Measurements from ENCODE around the gene CLIC5. TPM values are rescaled to one million over a fixed set of nuclear protein-coding genes. Genes with fewer than 3 reads are reported as not detected.
A peak's percentile ranks its signal among the peaks of the same experiment; 100 is the strongest.
"Not testable (repeated sequence)": the region's sequence is repeated elsewhere in the genome, so short reads cannot be mapped to it uniquely, and the experiment has no call there.

CLIC5 gene
- polyA plus RNA-seq, 10 donors, result 12.3 to 20.3 (median 16.0) TPM

- no peak for DNase-seq
Measured at GRCh38 chr6:45929421-45930361, 86.0 kb downstream of the CLIC5 start.

GRCh38 chr6:45928721-45929305 is 86.8 kb downstream of the CLIC5 start:
- DNase-seq, result no peak

GRCh38 chr6:45927421-45928320 is 88.0 kb downstream of the CLIC5 start:
- DNase-seq, result peak in 1 of 3 donors; percentile 17

GRCh38 chr6:45926423-45926822 is 89.2 kb downstream of the CLIC5 start:
- DNase-seq, result not testable (repeated sequence)

GRCh38 chr6:45924763-45925342 is 90.8 kb downstream of the CLIC5 start:
- DNase-seq, result no peak

GRCh38 chr6:45923831-45924391 is 91.7 kb downstream of the CLIC5 start:
- DNase-seq, result no peak

GRCh38 chr6:45922728-45923351 is 92.8 kb downstream of the CLIC5 start:
- peak; percentile 77 to 90 (median 84) for DNase-seq

GRCh38 chr6:45921691-45922281 is 93.9 kb downstream of the CLIC5 start:
- DNase-seq, result peak in 1 of 3 donors; percentile 54

- no peak for DNase-seq
Measured at GRCh38 chr6:45920819-45921511, 94.7 kb downstream of the CLIC5 start.

- no peak for DNase-seq
Measured at GRCh38 chr6:45917439-45917838, 98.2 kb downstream of the CLIC5 start.

GRCh38 chr6:45916692-45917091 is 99.0 kb downstream of the CLIC5 start:
- DNase-seq, result no peak

GRCh38 chr6:45915780-45916468 is 99.7 kb downstream of the CLIC5 start:
- no peak for DNase-seq

- DNase-seq, result no peak
Measured at GRCh38 chr6:45911691-45912090, 104.0 kb downstream of the CLIC5 start.

GRCh38 chr6:45903959-45904358 is 111.7 kb downstream of the CLIC5 start:
- no peak for DNase-seq

- no peak for DNase-seq
Measured at GRCh38 chr6:45902984-45903383, 112.7 kb downstream of the CLIC5 start.

GRCh38 chr6:45901767-45902650 is 113.7 kb downstream of the CLIC5 start:
- DNase-seq, result no peak

- DNase-seq, result peak in 1 of 3 donors; percentile 34
Measured at GRCh38 chr6:45900808-45901752, 114.6 kb downstream of the CLIC5 start.
